Fibroblast of lung (primary cell): ENCODE results near the gene GET4. TPM values are rescaled to one million over a fixed set of nuclear protein-coding genes. Genes with fewer than 3 reads are reported as not detected.

Experiments
- DNase-seq, 2 donors: peaks; one replicate each; pipeline versions ENCODE4 v3.0.0 to v3.0.0-alpha.2; 2010; ENCODE audit warnings: low read depth in 2 of 2
- H2AFZ ChIP-seq: 2 replicates; pipeline ENCODE4 v1.5.1; 2012; ENCODE audit warnings: low read length, control low read depth, inconsistent platforms
- H3K27ac ChIP-seq: 2 replicates; pipeline ENCODE4 v1.5.1; 2011; ENCODE audit warnings: low read length, control low read depth; ENCODE audit not compliant: insufficient read depth
- H3K27me3 ChIP-seq: 2 replicates; pipeline ENCODE4 v1.5.1; 2011; ENCODE audit warnings: mild to moderate bottlenecking, low read length; ENCODE audit not compliant: control insufficient read depth, insufficient read depth
- H3K36me3 ChIP-seq: 2 replicates; pipeline ENCODE4 v1.5.1; 2011; ENCODE audit warnings: low read length; ENCODE audit not compliant: control insufficient read depth, insufficient read depth
- H3K4me1 ChIP-seq: 2 replicates; pipeline ENCODE4 v1.5.1; 2011; ENCODE audit warnings: low read length; ENCODE audit not compliant: control insufficient read depth, insufficient read depth; ENCODE audit errors: extremely low read depth
- H3K4me2 ChIP-seq: 2 replicates; pipeline ENCODE4 v1.5.1; 2011; ENCODE audit warnings: low read length, control low read depth; ENCODE audit not compliant: insufficient read depth; ENCODE audit errors: extremely low read depth
- H3K4me3 ChIP-seq, 4 experiments: fragments of 200-600 bp in 1 of 4; sonication (generic) in 1 of 4; replicated peaks in 1 of 4; 2 replicates each; pipeline ENCODE4 v1.5.1; 2011 to 2016; ENCODE audit warnings: low read length in 4 of 4, low read depth in 3 of 4, mild to moderate bottlenecking in 3 of 4, control low read depth in 2 of 4, inconsistent platforms in 1 of 4, mixed read lengths in 1 of 4; ENCODE audit not compliant: insufficient read depth in 1 of 4; ENCODE audit errors: control extremely low read depth in 1 of 4
- H3K79me2 ChIP-seq: 2 replicates; pipeline ENCODE4 v1.5.1; 2012; ENCODE audit warnings: mild to moderate bottlenecking, low read length, inconsistent platforms; ENCODE audit not compliant: control insufficient read depth, insufficient read depth
- H3K9ac ChIP-seq: 2 replicates; pipeline ENCODE4 v1.5.1; 2011; ENCODE audit warnings: mild to moderate bottlenecking, low read length, control low read depth; ENCODE audit not compliant: insufficient read depth
- H3K9me3 ChIP-seq: 2 replicates; pipeline ENCODE4 v1.5.1; 2012; ENCODE audit warnings: low read depth, low read length; ENCODE audit not compliant: control insufficient read depth, insufficient read depth
- H4K20me1 ChIP-seq: 2 replicates; pipeline ENCODE4 v1.5.1; 2011; ENCODE audit warnings: low read length; ENCODE audit not compliant: control insufficient read depth, insufficient read depth; ENCODE audit errors: extremely low read depth
- EZH2 ChIP-seq: IDR thresholded peaks from 2 replicates; pipeline ENCODE4 v1.5.1; 2012; ENCODE audit warnings: low read length, control low read depth, mild to moderate bottlenecking; ENCODE audit errors: missing control alignments
- polyA plus RNA-seq, 2 donors: library from polyadenylated mRNA; depleted of rRNA in 1 of 2; stranded (reverse) in 1 of 2; unstranded in 1 of 2; fragments of >200 nt; gene quantifications; 2 replicates each; pipeline ENCODE4 v1.2.1, GENCODE V29; 2011 to 2012; ENCODE audit warnings: missing spikeins in 1 of 2
- total RNA-seq: library from RNA; depleted of rRNA; stranded (reverse); fragments of >200 nt; gene quantifications from 2 replicates; pipeline ENCODE4 v1.2.1, GENCODE V29; 2014
- TF ChIP-seq, protein P1 (sequence below), 2 donors: IDR thresholded peaks in 1 of 2; conservative IDR thresholded peaks in 1 of 2; 1 replicate in 1 of 2; 2 replicates in 1 of 2; pipeline ENCODE4 v1.5.1; 2011 to 2012; ENCODE audit warnings: low read length in 2 of 2, control low read depth in 1 of 2, inconsistent platforms in 1 of 2, low read depth in 1 of 2, mild to moderate bottlenecking in 1 of 2

Gene GET4
- total and polyA plus RNA-seq, 2 donors (not counting 1 experiment from before 2014, with no cell fraction given) = 13.4 to 23.1 TPM

DNA sequence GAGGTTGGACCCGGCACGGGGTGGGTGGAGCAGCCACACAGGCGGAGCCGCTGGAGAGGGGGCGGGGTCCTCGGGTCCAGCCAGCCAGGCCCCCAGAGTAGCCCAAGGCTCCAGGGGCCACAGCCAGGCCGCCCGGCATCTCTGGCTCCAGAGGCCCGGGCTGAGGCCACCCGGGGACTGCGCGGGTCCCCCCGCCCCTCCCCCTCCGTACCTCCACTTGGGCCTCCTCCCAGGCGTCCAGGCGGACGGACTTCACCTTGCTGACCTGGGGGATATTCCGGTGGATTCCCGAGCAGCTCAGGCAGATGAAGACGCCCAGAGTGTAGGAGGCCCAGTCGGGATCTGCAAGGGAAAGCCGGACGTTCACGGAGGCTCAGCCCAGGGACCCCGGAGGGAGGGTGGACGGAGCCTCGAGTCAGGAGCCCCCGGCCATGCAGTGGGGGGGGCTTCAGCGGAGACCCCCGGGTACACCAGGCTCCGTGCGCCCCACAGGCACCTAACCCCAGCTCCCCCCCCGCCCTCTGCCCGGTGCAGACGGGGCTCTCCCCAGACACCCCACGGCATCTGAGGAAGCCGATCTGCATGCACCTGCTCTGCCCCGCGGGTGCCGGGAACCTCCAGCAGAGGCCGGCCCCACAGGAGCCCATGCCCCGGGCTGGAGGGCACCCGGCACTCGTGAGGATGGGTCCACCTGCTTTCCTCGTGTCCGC is 59.0 kb downstream of the GET4 start:
- H3K9me3 ChIP-seq = no peaks in the 10 kb centered on the region
- H3K27me3 ChIP-seq = no peaks in the 10 kb centered on the region
- DNase-seq = no peak
- no peaks in the 10 kb centered on the region for H4K20me1 ChIP-seq
- no peak overlapping the region for H3K4me2 ChIP-seq
- H3K4me3 ChIP-seq = no peak overlapping the region
- no peaks in the 10 kb centered on the region for H3K36me3 ChIP-seq
- H3K9ac ChIP-seq = no peak overlapping the region
- no peak overlapping the region for H2AFZ ChIP-seq
- no peaks in the 10 kb centered on the region for H3K79me2 ChIP-seq
- no peaks in the 10 kb centered on the region for H3K4me1 ChIP-seq
- H3K27ac ChIP-seq = no peak overlapping the region
- TF ChIP-seq EZH2 = no peak
- TF ChIP-seq, protein P1, sequence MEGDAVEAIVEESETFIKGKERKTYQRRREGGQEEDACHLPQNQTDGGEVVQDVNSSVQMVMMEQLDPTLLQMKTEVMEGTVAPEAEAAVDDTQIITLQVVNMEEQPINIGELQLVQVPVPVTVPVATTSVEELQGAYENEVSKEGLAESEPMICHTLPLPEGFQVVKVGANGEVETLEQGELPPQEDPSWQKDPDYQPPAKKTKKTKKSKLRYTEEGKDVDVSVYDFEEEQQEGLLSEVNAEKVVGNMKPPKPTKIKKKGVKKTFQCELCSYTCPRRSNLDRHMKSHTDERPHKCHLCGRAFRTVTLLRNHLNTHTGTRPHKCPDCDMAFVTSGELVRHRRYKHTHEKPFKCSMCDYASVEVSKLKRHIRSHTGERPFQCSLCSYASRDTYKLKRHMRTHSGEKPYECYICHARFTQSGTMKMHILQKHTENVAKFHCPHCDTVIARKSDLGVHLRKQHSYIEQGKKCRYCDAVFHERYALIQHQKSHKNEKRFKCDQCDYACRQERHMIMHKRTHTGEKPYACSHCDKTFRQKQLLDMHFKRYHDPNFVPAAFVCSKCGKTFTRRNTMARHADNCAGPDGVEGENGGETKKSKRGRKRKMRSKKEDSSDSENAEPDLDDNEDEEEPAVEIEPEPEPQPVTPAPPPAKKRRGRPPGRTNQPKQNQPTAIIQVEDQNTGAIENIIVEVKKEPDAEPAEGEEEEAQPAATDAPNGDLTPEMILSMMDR (conservative IDR thresholded peaks at IDR 0.05 in 1 of 2, IDR thresholded peaks at IDR 0.05 in 1 of 2; ENCODE audit: low read depth in 1 of 2, low read length in 2 of 2) = no peak

DNA sequence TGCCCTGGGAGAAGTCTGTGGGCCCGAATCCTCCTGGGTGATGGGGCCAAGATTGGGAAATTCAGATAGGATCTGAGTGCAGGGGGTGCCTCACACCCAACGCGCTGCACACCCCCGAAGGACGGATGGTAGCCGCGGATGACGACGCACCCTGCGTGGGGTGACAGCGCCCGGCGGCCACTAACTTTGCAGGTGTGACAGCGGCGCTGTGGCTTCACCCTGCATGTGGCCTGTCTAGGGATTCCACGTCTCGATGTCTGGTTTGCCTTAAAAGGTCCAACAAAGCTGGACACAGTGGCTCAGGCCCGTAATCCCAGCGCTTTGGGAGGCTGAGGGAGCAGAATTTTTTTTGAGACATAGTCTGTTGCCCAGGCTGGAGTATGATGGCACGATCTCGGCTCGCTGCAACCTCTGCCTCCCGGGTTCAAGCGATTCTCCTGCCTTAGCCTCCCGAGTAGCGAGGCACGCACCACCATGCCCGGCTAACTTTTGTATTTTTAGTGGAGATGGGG is 59.6 kb downstream of the GET4 start:
- no peak for TF ChIP-seq EZH2
- TF ChIP-seq, protein P1 (conservative IDR thresholded peaks at IDR 0.05 in 1 of 2, IDR thresholded peaks at IDR 0.05 in 1 of 2; ENCODE audit: low read depth in 1 of 2, low read length in 2 of 2) = no peak
- no peak overlapping the region for H2AFZ ChIP-seq
- no peak for DNase-seq
- H3K4me2 ChIP-seq = no peak overlapping the region
- no peaks in the 10 kb centered on the region for H3K9me3 ChIP-seq
- H4K20me1 ChIP-seq = no peaks in the 10 kb centered on the region
- no peak overlapping the region for H3K27ac ChIP-seq
- H3K36me3 ChIP-seq = no peaks in the 10 kb centered on the region
- H3K79me2 ChIP-seq = no peaks in the 10 kb centered on the region
- no peaks in the 10 kb centered on the region for H3K27me3 ChIP-seq
- no peak overlapping the region for H3K4me3 ChIP-seq
- H3K9ac ChIP-seq = no peak overlapping the region
- no peaks in the 10 kb centered on the region for H3K4me1 ChIP-seq

DNA sequence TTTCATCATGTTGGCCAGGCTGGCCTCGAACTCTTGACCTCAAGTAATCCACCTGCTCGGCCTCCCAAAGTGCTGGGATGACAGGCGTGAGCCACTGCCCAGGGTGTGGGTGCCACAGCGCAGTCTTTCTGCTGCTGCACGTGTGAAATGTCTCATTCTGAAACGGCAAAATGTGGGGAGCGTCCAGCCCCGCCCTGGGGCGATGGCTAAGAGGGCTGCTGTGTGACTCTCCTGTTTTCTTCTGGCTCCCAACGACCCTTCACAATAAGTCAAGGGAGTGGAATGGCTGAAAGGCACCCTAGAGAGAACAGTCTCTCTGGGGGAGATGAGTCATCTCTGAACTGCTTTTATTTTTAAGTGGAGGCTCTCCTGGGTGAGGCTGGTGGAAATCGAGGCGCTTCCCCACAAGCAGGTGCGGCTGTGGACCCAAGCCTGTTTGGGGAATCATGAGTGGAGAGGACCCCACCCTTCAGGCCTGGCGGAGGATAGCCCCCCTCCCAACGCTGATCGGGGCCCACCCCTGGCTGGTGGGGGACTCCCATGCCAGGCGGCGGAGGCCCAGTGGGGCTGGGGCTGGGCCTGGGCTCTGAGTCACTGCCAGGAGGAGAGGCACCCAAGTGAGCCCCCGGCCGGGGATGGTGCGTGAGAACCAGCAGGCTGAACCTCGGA is 60.2 kb downstream of the GET4 start:
- Histone ChIP-seq H3K36me3 (no peaks in the 10 kb centered on the region), H3K9me3 (no peaks in the 10 kb centered on the region), H3K79me2 (no peaks in the 10 kb centered on the region), H3K27me3 (no peaks in the 10 kb centered on the region), H3K9ac (no peak overlapping the region), H3K4me2 (no peak overlapping the region), H3K4me1 (no peaks in the 10 kb centered on the region), H2AFZ (no peak overlapping the region), H3K27ac (no peak overlapping the region), H4K20me1 (no peaks in the 10 kb centered on the region), H3K4me3 (no peak overlapping the region)
- no peak for TF ChIP-seq EZH2
- TF ChIP-seq, protein P1 (conservative IDR thresholded peaks at IDR 0.05 in 1 of 2, IDR thresholded peaks at IDR 0.05 in 1 of 2; ENCODE audit: low read depth in 1 of 2, low read length in 2 of 2) = no peak
- peak; percentile 13 to 48 for DNase-seq
